Neuronal stem cell (in vitro differentiated cells): ENCODE data around the gene MYOZ3.

Source experiments
- DNase-seq: peaks from one replicate; pipeline ENCODE4 v3.0.0-alpha.2; 2013; ENCODE audit warnings: low spot score
- H2AFZ ChIP-seq: one replicate; pipeline ENCODE4 v1.6.1; 2013; ENCODE audit warnings: mild to moderate bottlenecking, low read length, inconsistent platforms
- H2AK5ac ChIP-seq: 2 replicates; pipeline ENCODE4 v1.6.1; 2013; ENCODE audit warnings: low read depth, mild to moderate bottlenecking, inconsistent platforms, low read length, moderate library complexity, mixed read lengths
- H2BK120ac ChIP-seq: 2 replicates; pipeline ENCODE4 v1.6.1; 2013; ENCODE audit warnings: low read depth, mild to moderate bottlenecking, inconsistent platforms, low read length, moderate library complexity, mixed read lengths
- H2BK12ac ChIP-seq: one replicate; pipeline ENCODE4 v1.6.1; 2013; ENCODE audit warnings: low read length, inconsistent platforms
- H2BK15ac ChIP-seq: 2 replicates; pipeline ENCODE4 v1.6.1; 2013; ENCODE audit warnings: mild to moderate bottlenecking, low read length, inconsistent platforms, mixed read lengths
- H2BK5ac ChIP-seq: one replicate; pipeline ENCODE4 v1.6.1; 2013; ENCODE audit warnings: inconsistent platforms, mild to moderate bottlenecking, low read length, moderate library complexity
- H3K14ac ChIP-seq: one replicate; pipeline ENCODE4 v1.6.1; 2013; ENCODE audit warnings: low read length, inconsistent platforms
- H3K18ac ChIP-seq: 2 replicates; pipeline ENCODE4 v1.6.1; 2013; ENCODE audit warnings: low read length, inconsistent platforms
- H3K23ac ChIP-seq: 2 replicates; pipeline ENCODE4 v1.6.1; 2013; ENCODE audit warnings: low read depth, mild to moderate bottlenecking, mixed read lengths, low read length, inconsistent platforms; ENCODE audit not compliant: poor library complexity
- H3K27ac ChIP-seq: replicated peaks from 3 replicates; pipeline ENCODE4 v1.5.1; 2013; ENCODE audit warnings: low read length, inconsistent platforms
- H3K27me3 ChIP-seq, 3 experiments: 2 replicates each; pipeline ENCODE4 v1.6.1; 2013; ENCODE audit warnings: low read length in 3 of 3, mild to moderate bottlenecking in 2 of 3, inconsistent platforms in 1 of 3, low read depth in 1 of 3, mixed read lengths in 1 of 3, moderate library complexity in 1 of 3; ENCODE audit not compliant: control insufficient read depth in 3 of 3, insufficient read depth in 3 of 3
- H3K36me3 ChIP-seq, 2 donors: replicated peaks in 1 of 2; 2 replicates each; pipeline ENCODE4 v1.6.1; 2013; ENCODE audit warnings: low read length in 2 of 2; ENCODE audit not compliant: control insufficient read depth in 2 of 2, insufficient read depth in 2 of 2
- H3K4ac ChIP-seq: 2 replicates; pipeline ENCODE4 v1.6.1; 2013; ENCODE audit warnings: inconsistent platforms, mild to moderate bottlenecking, low read length, moderate library complexity
- H3K4me1 ChIP-seq, 2 donors: 1 replicate in 1 of 2; 2 replicates in 1 of 2; pipeline ENCODE4 v1.6.1; 2013; ENCODE audit warnings: low read length in 2 of 2, low read depth in 1 of 2; ENCODE audit not compliant: control insufficient read depth in 2 of 2, insufficient read depth in 1 of 2
- H3K4me2 ChIP-seq: one replicate; pipeline ENCODE4 v1.6.1; 2013; ENCODE audit warnings: mild to moderate bottlenecking, low read length, inconsistent platforms; ENCODE audit not compliant: insufficient read depth, poor library complexity, severe bottlenecking
- H3K4me3 ChIP-seq, 2 donors: 2 replicates each; pipeline ENCODE4 v1.5.1; 2013; ENCODE audit warnings: low read length in 2 of 2, mild to moderate bottlenecking in 2 of 2, inconsistent platforms in 1 of 2, moderate library complexity in 1 of 2
- H3K79me1 ChIP-seq: one replicate; pipeline ENCODE4 v1.6.1; 2013; ENCODE audit warnings: low read depth, mild to moderate bottlenecking, inconsistent platforms, low read length, moderate library complexity
- H3K9ac ChIP-seq: one replicate; pipeline ENCODE4 v1.6.1; 2013; ENCODE audit warnings: mild to moderate bottlenecking, low read depth, low read length, inconsistent platforms; ENCODE audit not compliant: poor library complexity
- H3K9me3 ChIP-seq, 2 donors: replicated peaks in 1 of 2; 2 replicates each; pipeline versions ENCODE3 to v1.6.1; 2013; ENCODE audit warnings: low read length in 2 of 2, mild to moderate bottlenecking in 2 of 2, inconsistent platforms in 1 of 2, low read depth in 1 of 2, mixed read lengths in 1 of 2, moderate library complexity in 1 of 2; ENCODE audit not compliant: control insufficient read depth in 2 of 2, insufficient read depth in 1 of 2
- H4K8ac ChIP-seq: one replicate; pipeline ENCODE4 v1.6.1; 2013; ENCODE audit warnings: low read depth, mild to moderate bottlenecking, inconsistent platforms, low read length, moderate library complexity
- H4K91ac ChIP-seq: one replicate; pipeline ENCODE4 v1.6.1; 2013; ENCODE audit warnings: low read length, low read depth, mild to moderate bottlenecking, inconsistent platforms; ENCODE audit not compliant: poor library complexity
- WGBS, 2 donors: extraction: QIAGEN DNeasy Blood & Tissue Kit; methylation state at CpG; one replicate each; pipeline ENCODE4 v1.1.7; 2013; ENCODE audit warnings: missing lambda C conversion rate in 2 of 2, mixed read lengths in 1 of 2; ENCODE audit not compliant: insufficient read length in 2 of 2, insufficient replicate concordance in 1 of 2; ENCODE audit errors: extremely low coverage in 2 of 2; 5-methylcytosine and 5-hydroxymethylcytosine counted together

MYOZ3 gene

GRCh38 chr5:150710165-150710564 is 49.1 kb downstream of the MYOZ3 start:
- no peaks in the 10 kb centered on the region for H3K9me3 ChIP-seq
- no CpG with 5 or more reads among the region's 2 CpGs for WGBS, 2 donors
- H4K8ac ChIP-seq, result no peak overlapping the region
- no peak overlapping the region for H2BK120ac ChIP-seq
- no peak overlapping the region for H2BK15ac ChIP-seq
- no peak overlapping the region for H3K14ac ChIP-seq
- no peak overlapping the region for H3K4ac ChIP-seq
- no peak overlapping the region for H3K27ac ChIP-seq
- H3K9ac ChIP-seq, result no peak overlapping the region
- no peak overlapping the region for H2AK5ac ChIP-seq
- no peak overlapping the region for H3K4me2 ChIP-seq
- H3K27me3 ChIP-seq, result no peaks in the 10 kb centered on the region
- no peaks in the 10 kb centered on the region for H3K79me1 ChIP-seq
- H2AFZ ChIP-seq, result no peak overlapping the region
- H3K18ac ChIP-seq, result no peak overlapping the region
- H2BK5ac ChIP-seq, result no peak overlapping the region
- no peak overlapping the region for H3K4me3 ChIP-seq
- H3K23ac ChIP-seq, result no peak overlapping the region
- no peak overlapping the region for H4K91ac ChIP-seq
- no peak overlapping the region for H2BK12ac ChIP-seq
- H3K36me3 ChIP-seq, result peaks cover 17 to 70% of the 10 kb centered on the region in 2 donors
- no peak for DNase-seq
- no peaks in the 10 kb centered on the region for H3K4me1 ChIP-seq

DNA sequence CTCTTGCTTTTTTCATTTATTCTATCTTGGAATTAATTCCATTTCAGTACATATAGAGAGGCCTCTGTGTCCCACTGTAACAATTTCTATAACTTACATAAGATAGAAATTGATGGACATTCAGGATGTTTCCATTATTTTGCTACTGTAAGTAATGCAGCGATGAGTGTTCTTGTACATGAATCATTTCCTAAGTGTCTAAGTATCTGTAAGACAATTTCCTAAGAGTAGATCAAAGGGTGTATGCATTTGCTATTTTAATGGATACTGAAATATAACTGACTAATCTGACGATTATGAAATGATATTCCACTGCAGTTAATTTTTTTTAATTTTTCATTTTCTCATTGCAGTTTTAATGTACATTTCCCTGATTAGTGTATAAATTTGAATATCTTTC is 62.8 kb downstream of the MYOZ3 start:
- H2AK5ac ChIP-seq, result no peak overlapping the region
- no peak overlapping the region for H3K4me2 ChIP-seq
- H3K27ac ChIP-seq, result no peak overlapping the region
- no peak overlapping the region for H4K8ac ChIP-seq
- no peak overlapping the region for H2AFZ ChIP-seq
- H3K4ac ChIP-seq, result no peak overlapping the region
- H3K18ac ChIP-seq, result no peak overlapping the region
- no peak overlapping the region for H2BK120ac ChIP-seq
- no peak overlapping the region for H3K9ac ChIP-seq
- H3K14ac ChIP-seq, result no peak overlapping the region
- no peak overlapping the region for H2BK5ac ChIP-seq
- no peaks in the 10 kb centered on the region for H3K4me1 ChIP-seq
- DNase-seq, result no peak
- H3K4me3 ChIP-seq, result no peak overlapping the region
- no peak overlapping the region for H3K23ac ChIP-seq
- no peaks in the 10 kb centered on the region for H3K79me1 ChIP-seq
- no peaks in the 10 kb centered on the region for H3K27me3 ChIP-seq
- no peak overlapping the region for H2BK15ac ChIP-seq
- H3K9me3 ChIP-seq, result no peaks in the 10 kb centered on the region
- H4K91ac ChIP-seq, result no peak overlapping the region
- H3K36me3 ChIP-seq, result peaks cover 8 to 95% of the 10 kb centered on the region in 2 donors
- no peak overlapping the region for H2BK12ac ChIP-seq
- no CpG with 5 or more reads among the region's 2 CpGs for whole genome bisulfite sequencing, 2 donors
